Ureter (tissue), 1 donor: ENCODE measurements around the gene RAB8B. TPM values are rescaled to one million over a fixed set of nuclear protein-coding genes. Genes with fewer than 3 reads are reported as not detected.
"Not testable (repeated sequence)": the region's sequence is repeated elsewhere in the genome, so short reads cannot be mapped to it uniquely, and the experiment has no call there.

ENCODE experiments used
- DNase-seq: peaks from one replicate; pipeline ENCODE4 v3.0.0-alpha.2; 2020; ENCODE audit warnings: low spot score
- total RNA-seq: library from RNA; stranded (reverse); gene quantifications from one replicate; pipeline ENCODE4 v1.2.4, GENCODE V29; 2023
- donor health status: DM: yes; HTN: yes; CAD: no.

The RAB8B gene
- total RNA-seq, 1 donor from 2014 or later = 54.1 TPM

- DNase-seq = not testable (repeated sequence)
Measured at GRCh38 chr15:63237086-63237485, 47.7 kb downstream of the RAB8B start.

GRCh38 chr15:63238171-63238570 is 48.8 kb downstream of the RAB8B start:
- DNase-seq = no peak

GRCh38 chr15:63238796-63239195 is 49.4 kb downstream of the RAB8B start:
- DNase-seq = no peak

- no peak for DNase-seq
Measured at GRCh38 chr15:63240109-63240508, 50.7 kb downstream of the RAB8B start.

GRCh38 chr15:63241316-63241715 is 51.9 kb downstream of the RAB8B start:
- no peak for DNase-seq

- DNase-seq = no peak
Measured at GRCh38 chr15:63243101-63243500, 53.7 kb downstream of the RAB8B start.

GRCh38 chr15:63243776-63244175 is 54.4 kb downstream of the RAB8B start:
- no peak for DNase-seq

- no peak for DNase-seq
Measured at GRCh38 chr15:63244399-63244798, 55.0 kb downstream of the RAB8B start.

GRCh38 chr15:63244976-63245645 is 55.7 kb downstream of the RAB8B start:
- DNase-seq = no peak

GRCh38 chr15:63246691-63247469 is 57.5 kb downstream of the RAB8B start:
- DNase-seq = no peak

GRCh38 chr15:63250312-63250965 is 61.0 kb downstream of the RAB8B start:
- no peak for DNase-seq

- no peak for DNase-seq
Measured at GRCh38 chr15:63251701-63252100, 62.3 kb downstream of the RAB8B start.

- DNase-seq = no peak
Measured at GRCh38 chr15:63252292-63252691, 62.9 kb downstream of the RAB8B start.

GRCh38 chr15:63254991-63255390 is 65.6 kb downstream of the RAB8B start:
- no peak for DNase-seq

- DNase-seq = no peak
Measured at GRCh38 chr15:63255489-63255990, 66.1 kb downstream of the RAB8B start.

- DNase-seq = no peak
Measured at GRCh38 chr15:63256433-63257274, 67.2 kb downstream of the RAB8B start.

- no peak for DNase-seq
Measured at GRCh38 chr15:63258658-63259057, 69.3 kb downstream of the RAB8B start.

- DNase-seq = no peak
Measured at GRCh38 chr15:63260791-63261190, 71.4 kb downstream of the RAB8B start.

GRCh38 chr15:63261311-63261710 is 71.9 kb downstream of the RAB8B start:
- DNase-seq = no peak

GRCh38 chr15:63263519-63263918 is 74.1 kb downstream of the RAB8B start:
- no peak for DNase-seq

- DNase-seq = no peak
Measured at GRCh38 chr15:63264688-63265293, 75.4 kb downstream of the RAB8B start.
